H1 (cell line): ENCODE measurements around the gene GLCE. TPM values are rescaled to one million over a fixed set of nuclear protein-coding genes. Genes with fewer than 3 reads are reported as not detected.

Experiments
- CTCF ChIA-PET: fragments of 300-600 bp; sonication (Branson Sonifier 250); formaldehyde crosslinking; loops from one replicate; lab custom pipeline; 2021; ENCODE audit not compliant: partially characterized antibody; lab: Charles Lee
- POLR2A ChIA-PET: fragments of 300-600 bp; sonication (Branson Sonifier 250); formaldehyde crosslinking; loops from one replicate; lab custom pipeline; 2021; ENCODE audit warnings: inconsistent platforms; ENCODE audit not compliant: partially characterized antibody; lab: Charles Lee
- DNase-seq, 2 experiments: peaks; one replicate each; pipeline versions ENCODE4 v3.0.0 to v3.0.0-alpha.2; 2010 to 2022; ENCODE audit warnings: low spot score in 2 of 2, low read depth in 1 of 2, mixed read lengths in 1 of 2
- FAIRE-seq: peaks from 2 replicates; lab custom pipeline; 2011; peaks lifted over from hg19 to GRCh38; lab: Jason Lieb, UNC
- H2AFZ ChIP-seq: 2 replicates; pipeline ENCODE4 v1.8.1; 2012; ENCODE audit warnings: low read length, inconsistent platforms
- H2AK5ac ChIP-seq: 2 replicates; pipeline ENCODE4 v1.6.1; 2013; ENCODE audit warnings: low read depth, low read length
- H2BK120ac ChIP-seq: replicated peaks from 2 replicates; pipeline ENCODE3; 2013; ENCODE audit warnings: low read depth, low read length, inconsistent platforms
- H2BK12ac ChIP-seq: 2 replicates; pipeline ENCODE4 v1.6.1; 2013; ENCODE audit warnings: low read depth, low read length
- H2BK15ac ChIP-seq: 2 replicates; pipeline ENCODE4 v1.6.1; 2013; ENCODE audit warnings: low read length
- H2BK20ac ChIP-seq: 2 replicates; pipeline ENCODE4 v1.6.1; 2013; ENCODE audit warnings: low read length
- H2BK5ac ChIP-seq: 2 replicates; pipeline ENCODE4 v1.6.1; 2013; ENCODE audit warnings: low read depth, low read length
- H3K14ac ChIP-seq: 2 replicates; pipeline ENCODE4 v1.6.1; 2013; ENCODE audit warnings: inconsistent platforms; ENCODE audit not compliant: insufficient read length
- H3K18ac ChIP-seq: 2 replicates; pipeline ENCODE4 v1.6.1; 2013; ENCODE audit warnings: low read length; ENCODE audit errors: extremely low read depth
- H3K23ac ChIP-seq: 2 replicates; pipeline ENCODE4 v1.6.1; 2013; ENCODE audit warnings: inconsistent platforms; ENCODE audit not compliant: insufficient read length
- H3K23me2 ChIP-seq: 2 replicates; pipeline ENCODE4 v1.6.1; 2013; ENCODE audit warnings: low read depth, low read length
- H3K27ac ChIP-seq: 2 replicates; pipeline ENCODE4 v1.6.1; 2011; ENCODE audit warnings: low read depth, low read length, inconsistent platforms
- H3K27me3 ChIP-seq, 4 experiments: replicated peaks in 1 of 4; 1 replicate in 1 of 4; 2 replicates in 3 of 4; pipeline versions ENCODE4 v1.6.1 to v1.8.1; 2011 to 2013; ENCODE audit warnings: low read length in 3 of 4, mild to moderate bottlenecking in 3 of 4, inconsistent platforms in 2 of 4, mixed read lengths in 2 of 4, moderate library complexity in 1 of 4; ENCODE audit not compliant: control insufficient read depth in 3 of 4, insufficient read depth in 3 of 4; ENCODE audit errors: extremely low read depth in 1 of 4
- H3K36me3 ChIP-seq, 4 experiments: 2 replicates each; pipeline versions ENCODE4 v1.6.1 to v1.8.1; 2011 to 2013; ENCODE audit warnings: mild to moderate bottlenecking in 4 of 4, low read length in 3 of 4, moderate library complexity in 2 of 4, control low read depth in 1 of 4, inconsistent platforms in 1 of 4; ENCODE audit not compliant: insufficient read depth in 4 of 4, control insufficient read depth in 2 of 4
- H3K4ac ChIP-seq: replicated peaks from 2 replicates; pipeline ENCODE3; 2013; ENCODE audit warnings: low read length, low read depth, mixed read lengths, inconsistent platforms; ENCODE audit not compliant: insufficient read length
- H3K4me1 ChIP-seq, 4 experiments: replicated peaks in 1 of 4; 1 replicate in 1 of 4; 2 replicates in 3 of 4; pipeline versions ENCODE4 v1.6.1 to v1.8.1; 2011 to 2013; ENCODE audit warnings: low read length in 3 of 4, inconsistent platforms in 2 of 4, mixed read lengths in 1 of 4; ENCODE audit not compliant: insufficient read depth in 4 of 4, control insufficient read depth in 3 of 4
- H3K4me2 ChIP-seq, 2 experiments: 2 replicates each; pipeline versions ENCODE4 v1.6.1 to v1.8.1; 2011 to 2013; ENCODE audit warnings: low read depth in 2 of 2, low read length in 2 of 2, control low read depth in 1 of 2, inconsistent platforms in 1 of 2, mild to moderate bottlenecking in 1 of 2; ENCODE audit not compliant: insufficient read depth in 1 of 2
- H3K4me3 ChIP-seq, 4 experiments: fragments of 200-600, 300-600 bp in 1 of 4; sonication (generic), shearing (Covaris generic), sonication (Bioruptor Twin) in 1 of 4; 2 replicates each; pipeline versions ENCODE4 v1.5.1 to v1.8.1; 2011 to 2016; ENCODE audit warnings: low read length in 4 of 4, low read depth in 3 of 4, control low read depth in 2 of 4, inconsistent platforms in 2 of 4, mild to moderate bottlenecking in 2 of 4, mixed read lengths in 1 of 4, moderate library complexity in 1 of 4; ENCODE audit not compliant: insufficient read depth in 2 of 4; ENCODE audit errors: extremely low read depth in 1 of 4
- H3K56ac ChIP-seq: replicated peaks from 2 replicates; pipeline ENCODE3; 2013; ENCODE audit warnings: low read depth, mild to moderate bottlenecking, mixed read lengths, low read length, inconsistent platforms; ENCODE audit not compliant: insufficient read length
- H3K79me1 ChIP-seq: 2 replicates; pipeline ENCODE4 v1.6.1; 2013; ENCODE audit warnings: low read depth, low read length, control low read depth
- H3K79me2 ChIP-seq, 2 experiments: 2 replicates each; pipeline versions ENCODE4 v1.6.1 to v1.8.1; 2012 to 2013; ENCODE audit warnings: low read length in 2 of 2, mild to moderate bottlenecking in 2 of 2, inconsistent platforms in 1 of 2; ENCODE audit not compliant: insufficient read depth in 2 of 2, control insufficient read depth in 1 of 2
- H3K9ac ChIP-seq, 4 experiments: replicated peaks in 1 of 4; 1 replicate in 1 of 4; 2 replicates in 3 of 4; pipeline versions ENCODE4 v1.6.1 to v1.8.1; 2011 to 2013; ENCODE audit warnings: low read depth in 3 of 4, low read length in 3 of 4, control low read depth in 2 of 4, mild to moderate bottlenecking in 2 of 4, moderate library complexity in 2 of 4, inconsistent platforms in 1 of 4; ENCODE audit errors: extremely low read depth in 1 of 4
- H3K9me3 ChIP-seq, 2 experiments: 2 replicates each; pipeline versions ENCODE4 v1.6.1 to v1.8.1; 2012 to 2013; ENCODE audit warnings: mild to moderate bottlenecking in 2 of 2, moderate library complexity in 2 of 2, control low read depth in 1 of 2, inconsistent platforms in 1 of 2, low read depth in 1 of 2, low read length in 1 of 2, mixed read lengths in 1 of 2; ENCODE audit not compliant: insufficient read depth in 2 of 2
- H4K20me1 ChIP-seq, 2 experiments: replicated peaks in 1 of 2; 2 replicates each; pipeline versions ENCODE3 to v1.8.1; 2011 to 2013; ENCODE audit warnings: inconsistent platforms in 2 of 2, low read length in 2 of 2, mild to moderate bottlenecking in 1 of 2; ENCODE audit not compliant: insufficient read depth in 2 of 2, control insufficient read depth in 1 of 2
- H4K5ac ChIP-seq: 2 replicates; pipeline ENCODE4 v1.6.1; 2013; ENCODE audit warnings: low read length, low read depth, mixed read lengths, inconsistent platforms; ENCODE audit not compliant: insufficient read length
- H4K8ac ChIP-seq: 2 replicates; pipeline ENCODE4 v1.8.0; 2013; ENCODE audit warnings: mild to moderate bottlenecking, moderate library complexity, low read length, inconsistent platforms; ENCODE audit not compliant: insufficient read depth; ENCODE audit errors: extremely low read depth
- H4K91ac ChIP-seq: replicated peaks from 2 replicates; pipeline ENCODE3; 2013; ENCODE audit warnings: low read length, mixed read lengths, inconsistent platforms; ENCODE audit not compliant: insufficient read length
- GTF2F1 ChIP-seq: IDR thresholded peaks from 2 replicates; pipeline ENCODE4 v1.6.1; 2012; ENCODE audit warnings: low read depth, low read length, improper control_type of control experiment, borderline replicate concordance
- SRF ChIP-seq: IDR thresholded peaks from 2 replicates; pipeline ENCODE4 v1.6.1; 2011; ENCODE audit warnings: mild to moderate bottlenecking, low read depth, low read length, moderate library complexity
- USF2 ChIP-seq: IDR thresholded peaks from 2 replicates; pipeline ENCODE4 v1.6.1; 2011; ENCODE audit warnings: low read length, improper control_type of control experiment
- WGBS, 2 experiments: shearing (Covaris generic) in 1 of 2; methylation state at CpG; one replicate each; pipeline versions ENCODE4 v1.1.6 to v1.1.7; 2013 to 2015; ENCODE audit warnings: low lambda C conversion rate in 2 of 2, mixed read lengths in 2 of 2, inconsistent platforms in 1 of 2, low coverage in 1 of 2, missing lambda C conversion rate in 1 of 2; ENCODE audit not compliant: insufficient replicate concordance in 2 of 2, insufficient coverage in 1 of 2, insufficient read length in 1 of 2; ENCODE audit errors: extremely low coverage in 1 of 2, missing lambda C conversion rate in 1 of 2; 5-methylcytosine and 5-hydroxymethylcytosine counted together
- polyA plus RNA-seq, 7 experiments: library from polyadenylated mRNA; depleted of rRNA in 3 of 7; stranded (reverse) in 5 of 7; unstranded in 2 of 7; fragments of >200 nt in 5 of 7; fragments of 200-250 nt in 2 of 7; gene quantifications; 1 replicate in 5 of 7; 2 replicates in 1 of 7; 4 replicates in 1 of 7; pipeline versions ENCODE4 v1.2.1 to v1.2.3, GENCODE V29; 2011 to 2013; ENCODE audit warnings: missing spikeins in 2 of 7, mixed read lengths in 2 of 7
- total RNA-seq: library from RNA; stranded (reverse); fragmentation: NEBNext Ultra II Directional; extraction: Animal tissue kit (Norgen Biotek cat#: 25700); gene quantifications from 2 replicates; pipeline ENCODE4 v1.2.1, GENCODE V29; 2021

The GLCE gene
- total and polyA plus RNA-seq, 2 of the 8 experiments (the other 6 are each of a cell fraction or from before 2014, with no cell fraction given), result 17.1 to 22.7 TPM

- DNase-seq (no peak), FAIRE-seq (no peak)
- Histone ChIP-seq H3K4me3 (no peak overlapping the region), H4K5ac (no peak overlapping the region), H3K14ac (no peak overlapping the region), H3K4me2 (no peak overlapping the region), H3K27ac (no peak overlapping the region), H3K56ac (no peak overlapping the region), H3K9me3 (no peaks in the 10 kb centered on the region), H3K79me2 (peaks cover 0 to 83% of the 10 kb centered on the region in 2 experiments; a peak in 2 of 4 replicates), H2BK15ac (no peak overlapping the region), H2BK120ac (no peak overlapping the region), H3K4me1 (no peaks in the 10 kb centered on the region), H2AK5ac (no peak overlapping the region), H3K18ac (no peak overlapping the region), H4K91ac (no peak overlapping the region), H3K27me3 (no peaks in the 10 kb centered on the region), H3K23me2 (no peaks in the 10 kb centered on the region; the same call in 1 of the 2 replicates), H3K79me1 (no peaks in the 10 kb centered on the region; the same call in 1 of the 2 replicates), H2AFZ (no peak overlapping the region), H2BK20ac (no peak overlapping the region), H3K9ac (no peak overlapping the region), H3K36me3 (peaks cover 0 to 2% (median 0%) of the 10 kb centered on the region in 4 experiments; a peak in 1 of 8 replicates), H4K8ac (no peak overlapping the region), H3K23ac (no peak overlapping the region), H2BK12ac (no peak overlapping the region), H4K20me1 (peaks cover 0 to 2% of the 10 kb centered on the region in 2 experiments), H2BK5ac (no peak overlapping the region), H3K4ac (no peak overlapping the region)
- ChIA-PET CTCF (interaction anchor here (0.7 to 1.9 kb wide), 5 partner anchors 13 to 56 kb away, joined by 3 to 5 read pairs (median 4); no protein-coding TSS in a partner anchor), POLR2A (interaction anchor here (1.2 to 1.3 kb wide), 2 partner anchors 10 to 11 kb away, joined by 3 read pairs; no protein-coding TSS in a partner anchor)
- TF ChIP-seq SRF (no peak), GTF2F1 (no peak), USF2 (no peak)
- 89% methylated on average over 1 of the region's 1 CpG; no CpG with 5 or more reads in 1 of the 2 experiments for WGBS, 2 experiments
These were observed 24.8 kb downstream of the GLCE start for GRCh38 chr15:69185216-69185615.
